GM04503 (cell line): ENCODE data around the gene ACAD10.
"Not testable (repeated sequence)": the region's sequence is repeated elsewhere in the genome, so short reads cannot be mapped to it uniquely, and the experiment has no call there.

ENCODE experiments used
- DNase-seq: peaks from one replicate; pipeline ENCODE4 v3.0.0-alpha.2; 2012; ENCODE audit warnings: low read depth

ACAD10 gene

GRCh38 chr12:111753144-111753881 lies 67.5 kb downstream of the ACAD10 start:
- no peak for DNase-seq

GRCh38 chr12:111754671-111755070 lies 68.8 kb downstream of the ACAD10 start:
- DNase-seq = no peak

GRCh38 chr12:111756196-111756595 lies 70.3 kb downstream of the ACAD10 start:
- no peak for DNase-seq

GRCh38 chr12:111756681-111757080 lies 70.8 kb downstream of the ACAD10 start:
- no peak for DNase-seq

- no peak for DNase-seq
Observed at GRCh38 chr12:111757361-111758119, 71.7 kb downstream of the ACAD10 start.

GRCh38 chr12:111758120-111758561 lies 72.3 kb downstream of the ACAD10 start:
- no peak for DNase-seq

- DNase-seq = no peak
Observed at GRCh38 chr12:111759271-111759670, 73.4 kb downstream of the ACAD10 start.

- no peak for DNase-seq
Observed at GRCh38 chr12:111759991-111760390, 74.1 kb downstream of the ACAD10 start.

GRCh38 chr12:111761099-111761498 lies 75.2 kb downstream of the ACAD10 start:
- no peak for DNase-seq

- DNase-seq = no peak
Observed at GRCh38 chr12:111761706-111762105, 75.9 kb downstream of the ACAD10 start.

- DNase-seq = not testable (repeated sequence)
Observed at GRCh38 chr12:111763552-111763951, 77.7 kb downstream of the ACAD10 start.

GRCh38 chr12:111764120-111764821 lies 78.4 kb downstream of the ACAD10 start:
- no peak for DNase-seq

- no peak for DNase-seq
Observed at GRCh38 chr12:111766608-111767361, 80.9 kb downstream of the ACAD10 start, which contains the start of gene ALDH2. ALDH2 (plus strand) TSS chr12:111766933; CDS start chr12:111766983, 50 bp downstream.

GRCh38 chr12:111767362-111768158 lies 81.7 kb downstream of the ACAD10 start:
- DNase-seq = no peak

- no peak for DNase-seq
Observed at GRCh38 chr12:111768159-111768895, 82.5 kb downstream of the ACAD10 start.

- DNase-seq = no peak
Observed at GRCh38 chr12:111769599-111769998, 83.7 kb downstream of the ACAD10 start.

- DNase-seq = peak; percentile 67
Observed at GRCh38 chr12:111773801-111774551, 88.1 kb downstream of the ACAD10 start.

GRCh38 chr12:111775205-111776193 lies 89.6 kb downstream of the ACAD10 start:
- no peak for DNase-seq
